Activated CD4-positive, alpha-beta T cell treated with anti-CD3 and anti-CD28 coated beads, Interleukin-2, amount 50 U/mL, for 4 hours (primary cell): Measurements from ENCODE around the gene GCDH.
A peak's percentile ranks its signal among the peaks of the same experiment; 100 is the strongest.
"Not testable (repeated sequence)": the region's sequence is repeated elsewhere in the genome, so short reads cannot be mapped to it uniquely, and the experiment has no call there.

ENCODE experiments used
- DNase-seq, 2 experiments: peaks; one replicate each; pipeline ENCODE4 v3.0.0-alpha.2; 2020

The GCDH gene

GRCh38 chr19:12890787-12891552 is at the start of gene GCDH:
Gene GCDH, plus strand, starts transcription at chr19:12891160. Its CDS starts 145 bp downstream, at chr19:12891305.
- peak; percentile 96 for DNase-seq

GRCh38 chr19:12842511-12842910 is 48.4 kb upstream of the GCDH start:
- DNase-seq, result no peak

DNA sequence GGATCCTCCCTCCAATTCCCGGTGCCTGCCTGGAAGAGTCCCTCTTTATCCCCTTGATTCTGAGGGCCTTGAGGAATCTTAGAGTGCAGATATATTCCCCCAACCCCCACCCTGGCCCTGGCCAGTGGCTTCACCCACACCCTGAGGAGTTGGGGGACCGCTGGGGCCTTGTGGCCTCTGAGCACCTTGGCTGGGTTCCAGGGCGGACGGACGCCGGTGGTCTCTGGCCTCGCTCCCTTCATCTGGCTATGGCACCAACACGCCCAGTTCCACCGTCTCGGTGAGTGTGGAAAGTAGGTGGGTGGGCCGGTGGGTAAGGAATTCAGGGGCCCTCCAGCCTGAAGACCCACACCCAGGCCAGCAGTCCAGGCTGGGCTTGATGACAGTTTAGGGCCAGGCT is 47.6 kb upstream of the GCDH start:
- no peak for DNase-seq

DNA sequence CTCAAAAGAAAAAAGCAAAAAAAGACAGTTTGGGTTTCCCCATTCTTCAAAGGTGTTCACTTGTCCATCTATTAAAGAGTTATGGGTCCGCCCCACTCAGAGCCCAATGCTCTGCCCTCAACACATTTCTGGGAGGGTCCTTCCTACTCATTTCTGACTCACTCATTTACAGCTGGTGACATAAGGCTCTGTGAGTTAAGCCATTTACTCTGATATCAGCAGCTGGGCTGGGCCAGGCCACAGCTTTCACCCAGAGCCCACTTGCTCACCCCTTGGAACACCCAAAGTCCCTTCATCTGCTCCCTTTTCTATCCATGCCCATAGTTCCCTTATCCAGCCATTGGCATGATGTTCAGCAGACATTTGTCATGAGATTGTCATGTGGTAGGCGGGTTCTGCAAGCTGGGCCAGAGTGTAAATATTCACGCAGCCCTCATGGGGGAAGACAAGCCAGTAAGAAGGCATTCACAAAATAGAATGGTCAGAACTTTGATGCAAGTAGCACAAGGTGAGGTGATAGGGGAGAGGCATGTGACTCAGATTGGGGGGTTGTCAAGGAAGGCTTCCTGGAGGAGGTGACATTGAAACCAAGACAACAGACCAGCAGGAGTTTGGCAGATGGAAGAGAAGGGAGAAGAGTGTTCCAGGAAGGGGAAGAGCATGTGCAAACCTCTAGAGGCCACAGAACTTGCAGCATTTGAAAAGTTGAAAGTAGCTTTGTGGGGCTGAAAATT is 46.8 kb upstream of the GCDH start:
- no peak for DNase-seq

DNA sequence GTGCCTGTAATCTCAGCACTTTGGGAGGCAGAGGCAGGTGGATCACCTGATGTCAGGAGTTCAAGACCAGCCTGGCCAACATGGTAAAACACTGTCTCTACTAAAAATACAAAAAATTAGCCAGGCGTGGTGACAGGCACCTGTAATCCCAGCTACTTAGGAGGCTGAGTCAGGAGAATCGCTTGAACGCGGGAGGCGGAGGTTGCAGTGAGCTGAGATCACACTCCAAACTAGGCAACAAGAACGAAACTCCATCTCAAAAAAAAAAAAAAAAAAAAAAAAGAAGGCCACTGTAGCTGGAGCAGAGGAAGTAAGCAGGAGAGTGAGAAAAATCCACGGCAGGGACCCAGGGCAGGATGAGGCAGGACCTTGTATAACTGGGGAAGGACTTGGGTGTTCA is 44.3 kb upstream of the GCDH start:
- DNase-seq, result not testable (repeated sequence)

DNA sequence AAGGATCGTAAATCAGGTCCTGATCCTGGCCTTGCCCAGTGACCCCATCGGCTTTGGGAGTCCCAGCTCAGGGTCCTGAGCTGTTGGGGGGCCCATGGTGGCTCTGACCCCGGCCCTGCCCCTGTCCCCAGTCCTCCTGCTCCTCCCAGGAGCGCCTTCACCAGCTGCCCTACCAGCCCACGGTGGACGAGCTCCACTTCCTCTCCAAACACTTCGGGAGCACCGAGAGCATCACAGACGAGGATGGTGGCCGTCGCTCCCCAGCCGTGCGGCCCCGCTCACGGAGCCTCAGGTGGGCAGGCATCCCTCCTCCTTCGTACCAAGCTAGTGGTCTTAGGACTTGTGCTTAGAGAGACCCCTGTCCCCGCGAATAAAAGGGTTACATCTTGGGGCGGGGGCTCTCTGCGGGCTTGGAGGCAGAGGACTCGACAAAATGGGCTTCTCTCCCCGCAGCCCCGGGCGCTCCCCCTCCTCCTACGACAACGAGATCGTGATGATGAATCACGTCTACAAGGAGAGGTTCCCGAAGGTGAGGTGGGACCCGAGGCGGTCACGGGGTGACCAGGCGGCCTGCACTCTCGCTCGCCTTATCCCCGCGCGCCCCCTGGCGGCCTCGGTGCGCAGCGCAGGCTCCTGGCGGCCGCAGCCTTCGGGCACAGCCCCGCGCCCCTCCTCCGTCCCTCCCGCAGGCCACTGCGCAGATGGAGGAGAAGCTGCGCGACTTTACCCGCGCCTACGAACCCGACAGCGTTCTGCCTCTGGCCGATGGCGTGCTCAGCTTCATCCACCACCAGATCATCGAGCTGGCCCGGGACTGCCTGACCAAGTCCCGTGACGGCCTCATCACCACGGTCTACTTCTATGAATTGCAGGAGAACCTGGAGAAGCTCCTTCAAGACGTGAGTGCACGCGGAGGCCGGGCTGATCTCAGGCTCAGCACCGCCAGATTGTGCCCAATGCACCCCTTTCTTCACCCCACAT is 43.5 kb upstream of the GCDH start:
- DNase-seq, result peak; percentile 76 to 78

DNA sequence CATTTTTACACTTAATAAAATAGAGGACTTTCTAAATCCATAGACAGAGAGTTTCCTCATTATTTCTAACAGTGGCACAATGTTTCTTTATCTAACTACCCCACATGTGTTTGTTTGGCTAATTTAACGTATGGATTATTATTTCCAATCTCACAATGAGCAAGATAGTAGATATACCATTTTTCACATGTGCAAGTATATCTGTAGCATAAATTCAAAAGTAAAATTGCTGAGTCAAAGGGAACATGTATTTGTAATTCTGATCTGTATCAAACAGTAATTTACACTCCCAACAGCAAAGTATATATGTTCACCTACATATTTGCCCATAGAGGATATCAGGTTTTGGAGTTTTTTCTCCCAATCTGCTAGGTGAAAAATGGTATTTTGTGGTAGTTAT is 34.3 kb upstream of the GCDH start:
- DNase-seq, result no peak

GRCh38 chr19:12858041-12858928 is 32.7 kb upstream of the GCDH start:
- DNase-seq, result no peak

GRCh38 chr19:12859546-12859945 is 31.4 kb upstream of the GCDH start:
- DNase-seq, result no peak

- DNase-seq, result no peak
Observed at GRCh38 chr19:12864143-12864542, 26.8 kb upstream of the GCDH start.

GRCh38 chr19:12864721-12865715 is 25.9 kb upstream of the GCDH start:
- no peak for DNase-seq

- no peak for DNase-seq
Observed at GRCh38 chr19:12865746-12866415, 25.1 kb upstream of the GCDH start.

DNA sequence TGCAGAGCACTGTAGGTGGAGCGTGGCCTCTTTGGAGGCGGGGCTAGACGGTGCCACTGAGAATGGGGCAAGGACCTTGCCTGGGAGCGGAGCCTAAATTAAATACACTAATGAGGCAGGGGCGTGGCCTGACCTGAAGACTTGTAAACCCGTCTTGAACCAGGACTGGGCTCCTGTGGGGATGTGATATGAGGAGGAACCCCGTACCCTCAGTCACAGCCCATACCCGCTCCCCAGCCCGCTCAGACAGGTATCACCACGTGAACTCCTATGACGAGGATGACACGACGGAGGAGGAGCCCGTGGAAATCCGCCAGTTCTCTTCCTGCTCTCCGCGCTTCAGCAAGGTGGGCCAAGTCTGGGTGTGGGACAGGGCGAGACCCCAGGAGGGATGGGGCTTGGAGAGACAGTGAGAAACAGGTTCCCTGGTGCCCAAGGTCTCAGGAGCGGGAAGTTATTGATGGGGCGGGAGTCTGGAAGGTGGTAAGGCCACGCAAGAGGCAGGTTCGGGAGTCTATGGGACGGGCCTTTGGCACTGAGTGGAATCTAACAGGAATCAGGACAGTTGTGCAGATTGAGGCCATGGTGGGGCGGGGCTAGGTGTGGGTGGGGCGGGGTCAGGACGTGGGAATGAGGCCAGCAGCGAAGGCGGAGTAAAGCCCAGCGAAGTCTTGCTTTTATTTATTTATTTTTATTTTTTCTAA is 24.4 kb upstream of the GCDH start:
- DNase-seq, result no peak

DNA sequence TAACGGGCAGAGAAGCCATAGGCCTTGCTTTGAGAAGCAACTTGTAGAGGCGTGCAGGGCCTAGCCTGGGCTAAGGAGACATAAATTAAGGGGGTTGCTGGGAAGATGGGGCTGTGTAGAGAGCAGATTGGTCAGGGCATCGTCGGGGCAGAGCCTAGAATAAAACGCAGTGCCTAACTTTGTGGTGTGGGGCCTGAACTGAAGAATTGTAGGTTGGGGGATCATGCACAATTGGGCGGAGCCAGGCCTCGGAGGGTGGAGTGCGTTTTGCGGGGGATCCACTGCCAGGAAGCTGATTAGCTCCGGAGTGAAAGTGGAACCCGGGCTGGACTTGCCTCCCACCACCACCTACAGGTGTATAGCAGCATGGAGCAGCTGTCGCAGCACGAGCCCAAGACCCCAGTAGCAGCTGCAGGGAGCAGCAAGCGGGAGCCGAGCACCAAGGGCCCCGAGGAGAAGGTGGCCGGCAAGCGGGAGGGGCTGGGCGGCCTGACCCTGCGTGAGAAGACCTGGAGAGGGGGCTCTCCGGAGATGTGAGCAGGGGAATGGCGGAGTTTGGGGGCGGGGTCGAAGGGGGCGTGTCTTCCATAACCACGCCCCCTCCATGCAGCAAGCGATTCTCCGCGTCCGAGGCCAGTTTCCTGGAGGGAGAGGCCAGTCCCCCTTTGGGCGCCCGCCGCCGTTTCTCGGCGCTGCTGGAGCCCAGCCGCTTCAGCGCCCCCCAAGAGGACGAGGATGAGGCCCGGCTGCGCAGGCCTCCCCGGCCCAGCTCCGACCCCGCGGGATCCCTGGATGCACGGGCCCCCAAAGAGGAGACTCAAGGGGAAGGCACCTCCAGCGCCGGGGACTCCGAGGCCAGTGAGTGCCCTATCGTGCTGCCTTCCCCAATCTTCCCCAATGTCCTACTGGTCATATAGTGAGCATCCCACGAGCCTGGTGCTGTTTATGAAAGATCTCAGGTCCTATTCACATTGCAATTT is 23.6 kb upstream of the GCDH start:
- peak in 1 of 2 experiments; percentile 43 for DNase-seq

GRCh38 chr19:12868540-12869112 is 22.3 kb upstream of the GCDH start:
- DNase-seq, result no peak

- no peak for DNase-seq
Observed at GRCh38 chr19:12871681-12872080, 19.3 kb upstream of the GCDH start.

DNA sequence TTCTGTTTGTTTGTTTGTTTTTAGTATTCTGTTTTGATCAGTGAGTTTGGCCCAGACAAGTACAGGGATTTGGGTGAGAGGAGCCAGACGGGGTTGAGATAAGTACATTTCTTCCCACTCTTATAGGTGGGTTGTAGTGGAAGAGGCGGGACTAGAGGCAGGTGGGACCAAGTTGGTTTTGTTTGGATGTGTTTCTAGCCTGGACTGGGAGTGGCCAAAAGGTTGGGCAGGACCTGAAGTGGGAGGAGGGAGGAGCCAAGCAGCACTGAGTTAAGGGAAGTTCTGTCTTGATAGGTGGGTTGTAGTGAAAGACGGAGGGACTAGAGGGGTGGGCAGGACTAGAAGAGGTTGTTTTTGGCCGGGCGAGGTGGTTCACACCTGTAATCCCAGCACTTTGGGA is 18.7 kb upstream of the GCDH start:
- no peak for DNase-seq
